K562 (cell line): ENCODE results near the gene ARHGAP15. TPM values are rescaled to one million over a fixed set of nuclear protein-coding genes. Genes with fewer than 3 reads are reported as not detected.

Source experiments
- ATAC-seq: fragments of 200-7000 bp; cut with Tn5 transposase; 3 replicates; pipeline ENCODE4 v1.9.1; 2020; ENCODE audit warnings: moderate library complexity
- BruUV-seq: library from RNA; stranded (reverse); fragments of 400-500 nt; replicated peaks from 2 replicates; lab custom pipeline; 2021; lab: Mats Ljungman, UMichigan
- CTCF ChIA-PET: fragments of 300-600 bp; formaldehyde crosslinking; extraction: SDS; loops from one replicate; lab custom pipeline; 2021; ENCODE audit warnings: low intra/inter-chr PET ratio; lab: Yijun Ruan, JAX
- POLR2A ChIA-PET: fragments of 300-600, 350-650 bp; sonication (Branson Sonifier 250); formaldehyde crosslinking; extraction: SDS; loops from one replicate; lab custom pipeline; 2021; ENCODE audit warnings: antibody characterized with exemption, inconsistent platforms; lab: Yijun Ruan, JAX
- DNase-seq, 4 experiments: peaks; one replicate each; pipeline versions ENCODE4 v3.0.0 to v3.0.0-alpha.2; 2011 to 2018; ENCODE audit warnings: low spot score in 3 of 4, mixed read lengths in 3 of 4; ENCODE audit errors: extremely low read depth in 1 of 4
- FAIRE-seq: peaks from 2 replicates; lab custom pipeline; 2011; peaks lifted over from hg19 to GRCh38; lab: Jason Lieb, UNC
- H2AFZ ChIP-seq: 2 replicates; pipeline ENCODE4 v1.6.0; 2011; ENCODE audit warnings: low read depth, low read length, control low read depth, inconsistent platforms
- H3K27ac ChIP-seq: fragments of 200-600 bp; 3 replicates; pipeline ENCODE4 v1.8.0; 2011; ENCODE audit warnings: low read depth, mild to moderate bottlenecking, control low read depth, inconsistent platforms, low read length, moderate library complexity, mixed read lengths; ENCODE audit errors: extremely low read depth
- H3K27me3 ChIP-seq, 2 experiments: fragments of 300-600 bp in 1 of 2; 2 replicates in 1 of 2; 3 replicates in 1 of 2; pipeline versions ENCODE4 v1.6.0 to v1.8.0; 2011; ENCODE audit warnings: inconsistent platforms in 2 of 2, low read length in 2 of 2, mild to moderate bottlenecking in 1 of 2, mixed read lengths in 1 of 2, moderate library complexity in 1 of 2; ENCODE audit not compliant: control insufficient read depth in 2 of 2, insufficient read depth in 2 of 2
- H3K36me3 ChIP-seq: fragments of 300-600 bp; 3 replicates; pipeline ENCODE4 v1.8.0; 2011; ENCODE audit warnings: mild to moderate bottlenecking, low read length, inconsistent platforms; ENCODE audit not compliant: control insufficient read depth, insufficient read depth
- H3K4me1 ChIP-seq, 2 experiments: fragments of 200-600 bp in 1 of 2; replicated peaks in 1 of 2; 2 replicates in 1 of 2; 3 replicates in 1 of 2; pipeline versions ENCODE4 v1.5.1 to v1.8.0; 2011; ENCODE audit warnings: inconsistent platforms in 2 of 2, low read length in 2 of 2, mild to moderate bottlenecking in 1 of 2, mixed read lengths in 1 of 2, moderate library complexity in 1 of 2; ENCODE audit not compliant: control insufficient read depth in 2 of 2, insufficient read depth in 2 of 2
- H3K4me2 ChIP-seq: 2 replicates; pipeline ENCODE4 v1.6.1; 2011; ENCODE audit warnings: low read length, control low read depth, inconsistent platforms, mixed read lengths; ENCODE audit not compliant: insufficient read depth
- H3K4me3 ChIP-seq: fragments of 200-600 bp; sonication (generic), shearing (Covaris generic); 2 replicates; pipeline ENCODE4 v1.5.1; 2016; ENCODE audit warnings: control low read depth, inconsistent platforms
- H3K79me2 ChIP-seq: fragments of 200-600 bp; 3 replicates; pipeline ENCODE4 v1.8.0; 2011; ENCODE audit warnings: low read length, inconsistent platforms; ENCODE audit not compliant: control insufficient read depth, insufficient read depth
- H3K9ac ChIP-seq, 2 experiments: 2 replicates each; pipeline versions ENCODE4 v1.6.0 to v1.6.1; 2011; ENCODE audit warnings: low read depth in 2 of 2, low read length in 2 of 2, control low read depth in 1 of 2, inconsistent platforms in 1 of 2, mild to moderate bottlenecking in 1 of 2, mixed read lengths in 1 of 2; ENCODE audit not compliant: insufficient read depth in 1 of 2
- H3K9me1 ChIP-seq: one replicate; pipeline ENCODE4 v1.6.0; 2011; ENCODE audit warnings: inconsistent platforms, mild to moderate bottlenecking, low read length, moderate library complexity; ENCODE audit not compliant: control insufficient read depth, insufficient read depth
- H3K9me3 ChIP-seq: replicated peaks from 2 replicates; pipeline ENCODE4 v1.5.1; 2011; ENCODE audit warnings: low read depth, low read length, inconsistent platforms; ENCODE audit not compliant: control insufficient read depth, insufficient read depth
- H4K20me1 ChIP-seq: replicated peaks from 2 replicates; pipeline ENCODE4 v1.6.1; 2011; ENCODE audit warnings: low read length, inconsistent platforms, mixed read lengths; ENCODE audit not compliant: control insufficient read depth, insufficient read depth
- KLF13 ChIP-seq: fragments of 450-650 bp; IDR thresholded peaks from 2 replicates; pipeline ENCODE4 v1.6.1; 2016; ENCODE audit warnings: missing genetic modification characterization, low read depth, mild to moderate bottlenecking, missing compliant biosample characterization, moderate library complexity, borderline replicate concordance
- RBM34 ChIP-seq: fragments of 200-400 bp; formaldehyde crosslinking; IDR thresholded peaks from 2 replicates; pipeline ENCODE4 v1.6.1; 2018; ENCODE audit warnings: low read length, borderline replicate concordance; ENCODE audit not compliant: insufficient read depth
- SAP30 ChIP-seq: fragments of 200-600 bp; sonication (generic); IDR thresholded peaks from 2 replicates; pipeline ENCODE4 v1.6.1; 2012; ENCODE audit warnings: borderline replicate concordance, low read depth, mild to moderate bottlenecking, moderate library complexity, low read length, control low read depth, inconsistent platforms; ENCODE audit not compliant: insufficient read depth, poor library complexity, severe bottlenecking
- XRCC5 ChIP-seq: fragments of 200-400 bp; formaldehyde crosslinking; IDR thresholded peaks from 2 replicates; pipeline ENCODE4 v1.6.1; 2017; ENCODE audit warnings: low read depth, mild to moderate bottlenecking, low read length
- ZFP30 ChIP-seq: fragments of 250-450 bp; sonication (Bioruptor Pico); IDR thresholded peaks from 2 replicates; pipeline ENCODE4 v1.8.0; 2022; ENCODE audit warnings: moderate library complexity, mild to moderate bottlenecking, inconsistent platforms, borderline replicate concordance
- ZNF384 ChIP-seq: IDR thresholded peaks from 2 replicates; pipeline ENCODE4 v1.6.1; 2012; ENCODE audit warnings: low read depth, low read length, improper control_type of control experiment
- ZNF551 ChIP-seq: fragments of 250-450 bp; sonication (Bioruptor Pico); IDR thresholded peaks from 2 replicates; pipeline ENCODE4 v1.5.0; 2021; ENCODE audit warnings: mild to moderate bottlenecking, moderate library complexity
- WGBS: fragments of 100-300 bp; shearing (Covaris generic); methylation state at CpG from one replicate; pipeline ENCODE4 v1.1.6; 2016; ENCODE audit warnings: low coverage, mixed read lengths; ENCODE audit not compliant: insufficient coverage; ENCODE audit errors: missing lambda C conversion rate; 5-methylcytosine and 5-hydroxymethylcytosine counted together
- in situ Hi-C: fragments of 300-500 bp; cut with MboI; formaldehyde crosslinking; loops from 4 replicates; pipeline ENCODE4 v1.15.0; 2018; ENCODE audit warnings: inconsistent platforms, mixed read lengths
- intact Hi-C: fragments of 100-400 bp; cut with micrococcal nuclease; formaldehyde crosslinking; loops from 2 replicates; pipeline ENCODE4 v1.14.2; 2022
- polyA plus RNA-seq, 8 experiments: library from polyadenylated mRNA; depleted of rRNA in 4 of 8; stranded (reverse) in 5 of 8; unstranded in 3 of 8; fragments of >200 nt; fragmentation: Nextera tagmentation in 2 of 8; fragmentation: Illumina TruSeq in 1 of 8; extraction: Ambion mirVana in 2 of 8; extraction: Trizol in 1 of 8; gene quantifications; 2 replicates each; pipeline versions ENCODE4 v1.2.1 to v1.2.3, GENCODE V29; 2011 to 2014; ENCODE audit warnings: inconsistent platforms in 1 of 8, missing spikeins in 1 of 8
- total RNA-seq, 7 experiments: library from RNA; depleted of rRNA in 6 of 7; stranded (reverse); fragments of >200 nt in 6 of 7; fragmentation: Illumina TruSeq in 2 of 7; extraction: Trizol in 2 of 7; gene quantifications; 2 replicates each; pipeline versions ENCODE4 v1.2.1 to v1.2.3, GENCODE V29; 2011 to 2021; ENCODE audit warnings: low replicate concordance in 1 of 7
- TF ChIP-seq, protein P1 (sequence below): fragments of 250-450 bp; sonication (Bioruptor Pico); IDR thresholded peaks from 2 replicates; pipeline ENCODE4 v1.5.0; 2020; ENCODE audit warnings: mild to moderate bottlenecking, borderline replicate concordance
- TF ChIP-seq, protein P2 (sequence below), 2 experiments: IDR thresholded peaks in 1 of 2; conservative IDR thresholded peaks in 1 of 2; 2 replicates each; pipeline ENCODE4 v1.6.1; 2016; ENCODE audit warnings: low read depth in 2 of 2, mild to moderate bottlenecking in 1 of 2, missing compliant biosample characterization in 1 of 2, missing genetic modification characterization in 1 of 2, moderate library complexity in 1 of 2

The ARHGAP15 gene
- total and polyA plus RNA-seq, 9 of the 15 experiments (the other 6 are each of a cell fraction or from before 2014, with no cell fraction given): 1.5 to 17.9 (median 7.9) TPM

GRCh38 chr2:143433840-143434239, 304.6 kb downstream of the ARHGAP15 start:
- no peak for DNase-seq
- H3K9me1 ChIP-seq: no peaks in the 10 kb centered on the region
- no peak overlapping the region for H3K27ac ChIP-seq
- in situ Hi-C loops (no loop called here), intact Hi-C loops (no loop called here)
- no peak overlapping the region for H2AFZ ChIP-seq
- no peak overlapping the region for H3K4me3 ChIP-seq
- no peaks in the 10 kb centered on the region for H3K4me1 ChIP-seq
- TF ChIP-seq RBM34: no peak
- no peak for FAIRE-seq
- no peak overlapping the region for H3K4me2 ChIP-seq
- no peak for ATAC-seq
- H4K20me1 ChIP-seq: no peaks in the 10 kb centered on the region
- ChIA-PET POLR2A (no interaction called here), CTCF (no interaction called here)
- H3K36me3 ChIP-seq: no peaks in the 10 kb centered on the region
- BruUV-seq: no TSS peak
- H3K79me2 ChIP-seq: no peaks in the 10 kb centered on the region
- no peak overlapping the region for H3K9ac ChIP-seq
- H3K27me3 ChIP-seq: no peaks in the 10 kb centered on the region
- H3K9me3 ChIP-seq: no peaks in the 10 kb centered on the region

DNA sequence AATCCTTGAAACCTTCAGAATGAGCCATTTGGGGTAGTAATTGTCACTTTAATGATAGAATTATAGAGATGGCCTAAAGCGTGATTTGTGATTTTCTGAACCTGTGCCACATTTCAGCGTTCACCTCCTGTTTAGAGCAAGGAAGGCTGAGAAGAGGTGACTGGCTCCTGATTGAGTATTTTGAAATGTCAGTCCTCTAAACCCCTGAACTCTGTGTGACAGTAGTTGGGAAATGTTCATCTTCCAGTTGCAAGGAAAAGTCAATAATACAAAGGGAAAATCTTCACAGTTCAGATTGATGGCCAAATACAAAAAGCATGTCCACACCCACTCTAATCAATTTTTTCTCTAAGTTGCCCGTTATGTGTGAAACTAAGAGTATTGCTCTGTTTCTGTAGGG, 305.2 kb downstream of the ARHGAP15 start:
- DNase-seq: no peak
- WGBS: 17% methylated on average over 3 of the region's 3 CpGs
- no peak for FAIRE-seq
- Histone ChIP-seq H4K20me1 (no peaks in the 10 kb centered on the region), H2AFZ (no peak overlapping the region), H3K79me2 (no peaks in the 10 kb centered on the region), H3K27me3 (no peaks in the 10 kb centered on the region), H3K4me3 (no peak overlapping the region), H3K9me3 (no peaks in the 10 kb centered on the region), H3K9ac (no peak overlapping the region), H3K4me2 (no peak overlapping the region), H3K4me1 (no peaks in the 10 kb centered on the region), H3K27ac (no peak overlapping the region), H3K9me1 (no peaks in the 10 kb centered on the region), H3K36me3 (no peaks in the 10 kb centered on the region)
- ChIA-PET CTCF (no interaction called here), POLR2A (no interaction called here)
- in situ Hi-C loops: no loop called here
- BruUV-seq: no TSS peak
- no peak for ATAC-seq
- intact Hi-C loops: no loop called here
- TF ChIP-seq, protein P1, sequence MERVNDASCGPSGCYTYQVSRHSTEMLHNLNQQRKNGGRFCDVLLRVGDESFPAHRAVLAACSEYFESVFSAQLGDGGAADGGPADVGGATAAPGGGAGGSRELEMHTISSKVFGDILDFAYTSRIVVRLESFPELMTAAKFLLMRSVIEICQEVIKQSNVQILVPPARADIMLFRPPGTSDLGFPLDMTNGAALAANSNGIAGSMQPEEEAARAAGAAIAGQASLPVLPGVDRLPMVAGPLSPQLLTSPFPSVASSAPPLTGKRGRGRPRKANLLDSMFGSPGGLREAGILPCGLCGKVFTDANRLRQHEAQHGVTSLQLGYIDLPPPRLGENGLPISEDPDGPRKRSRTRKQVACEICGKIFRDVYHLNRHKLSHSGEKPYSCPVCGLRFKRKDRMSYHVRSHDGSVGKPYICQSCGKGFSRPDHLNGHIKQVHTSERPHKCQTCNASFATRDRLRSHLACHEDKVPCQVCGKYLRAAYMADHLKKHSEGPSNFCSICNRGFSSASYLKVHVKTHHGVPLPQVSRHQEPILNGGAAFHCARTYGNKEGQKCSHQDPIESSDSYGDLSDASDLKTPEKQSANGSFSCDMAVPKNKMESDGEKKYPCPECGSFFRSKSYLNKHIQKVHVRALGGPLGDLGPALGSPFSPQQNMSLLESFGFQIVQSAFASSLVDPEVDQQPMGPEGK (CRISPR knock-in tag): no peak
- TF ChIP-seq ZNF384: no peak
- no peak for TF ChIP-seq KLF13
- no peak for TF ChIP-seq SAP30
- no peak for TF ChIP-seq ZNF551 (CRISPR knock-in tag)
- TF ChIP-seq, protein P2, sequence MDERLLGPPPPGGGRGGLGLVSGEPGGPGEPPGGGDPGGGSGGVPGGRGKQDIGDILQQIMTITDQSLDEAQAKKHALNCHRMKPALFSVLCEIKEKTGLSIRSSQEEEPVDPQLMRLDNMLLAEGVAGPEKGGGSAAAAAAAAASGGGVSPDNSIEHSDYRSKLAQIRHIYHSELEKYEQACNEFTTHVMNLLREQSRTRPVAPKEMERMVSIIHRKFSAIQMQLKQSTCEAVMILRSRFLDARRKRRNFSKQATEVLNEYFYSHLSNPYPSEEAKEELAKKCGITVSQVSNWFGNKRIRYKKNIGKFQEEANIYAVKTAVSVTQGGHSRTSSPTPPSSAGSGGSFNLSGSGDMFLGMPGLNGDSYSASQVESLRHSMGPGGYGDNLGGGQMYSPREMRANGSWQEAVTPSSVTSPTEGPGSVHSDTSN (CRISPR knock-in tag; IDR thresholded peaks at IDR 0.05; ENCODE audit: low read depth): no peak
- TF ChIP-seq, protein P2 (tag; conservative IDR thresholded peaks at IDR 0.05; ENCODE audit: low read depth): no peak
- TF ChIP-seq ZFP30 (CRISPR knock-in tag): no peak
- no peak for TF ChIP-seq XRCC5
